Activated B cell treated with CpG ODN at 0.5 μM for 24 hours (primary cell): ENCODE results near the gene TPSAB1. TPM values are rescaled to one million over a fixed set of nuclear protein-coding genes. Genes with fewer than 3 reads are reported as not detected.
"Not testable (repeated sequence)": the region's sequence is repeated elsewhere in the genome, so short reads cannot be mapped to it uniquely, and the experiment has no call there.

Source experiments
- ATAC-seq: fragments of 200-7000 bp; cut with Tn5 transposase; one replicate; pipeline ENCODE4 v1.10.0; 2021; ENCODE audit warnings: low read depth, mild to moderate bottlenecking, moderate library complexity
- CTCF ChIA-PET: fragments of 350-600 bp; sonication (Branson Sonifier 250); formaldehyde crosslinking; loops from one replicate; lab custom pipeline; 2021; ENCODE audit warnings: antibody characterized with exemption; lab: Charles Lee
- POLR2A ChIA-PET: fragments of 350-600 bp; sonication (Branson Sonifier 250); formaldehyde crosslinking; loops from one replicate; lab custom pipeline; 2021; ENCODE audit warnings: antibody characterized with exemption; lab: Charles Lee
- DNase-seq: peaks from one replicate; pipeline ENCODE4 v3.0.0; 2022
- H3K27ac Mint-ChIP-seq: one replicate; pipeline ENCODE4 v1.8.0; 2020; ENCODE audit warnings: mixed read lengths
- H3K27me3 Mint-ChIP-seq: one replicate; pipeline ENCODE4 v1.8.0; 2021; ENCODE audit warnings: mixed read lengths
- H3K36me3 Mint-ChIP-seq: one replicate; pipeline ENCODE4 v1.8.0; 2021; ENCODE audit warnings: low read depth, mixed read lengths
- H3K4me1 Mint-ChIP-seq: one replicate; pipeline ENCODE4 v1.8.0; 2021; ENCODE audit warnings: mixed read lengths
- H3K4me3 Mint-ChIP-seq: one replicate; pipeline ENCODE4 v1.8.0; 2020; ENCODE audit warnings: mild to moderate bottlenecking, mixed read lengths
- H3K9me3 Mint-ChIP-seq: one replicate; pipeline ENCODE4 v1.8.0; 2020; ENCODE audit warnings: mixed read lengths
- CTCF ChIP-seq: fragments of 200-600 bp; IDR thresholded peaks from one replicate; pipeline ENCODE4 v1.8.0; 2022; ENCODE audit warnings: antibody characterized with exemption, mild to moderate bottlenecking
- intact Hi-C: fragments of 100-400 bp; cut with micrococcal nuclease; formaldehyde crosslinking; loops from one replicate; pipeline ENCODE4 v1.15.1; 2024
- total RNA-seq: library from RNA; stranded (reverse); gene quantifications from 2 replicates; pipeline ENCODE4 v1.2.3, GENCODE V29; 2022

TPSAB1 gene
- total RNA-seq, 1 donor from 2014 or later, result not detected

- H3K27ac Mint-ChIP-seq, CTCF ChIA-PET, POLR2A ChIA-PET, H3K4me1 Mint-ChIP-seq, ATAC-seq, H3K4me3 Mint-ChIP-seq, DNase-seq, intact Hi-C loops, H3K36me3 Mint-ChIP-seq, H3K9me3 Mint-ChIP-seq: not testable (repeated sequence)
- H3K27me3 Mint-ChIP-seq, result peaks cover 14% of the 10 kb centered on the region
These were observed 15.9 kb downstream of the TPSAB1 start for GRCh38 chr16:1256296-1256873.

GRCh38 chr16:1256874-1257322, 16.4 kb downstream of the TPSAB1 start:
- CTCF ChIA-PET, result no interaction called here
- no peak for ATAC-seq
- Mint-ChIP-seq H3K4me3 (no peak overlapping the region), H3K27ac (no peak overlapping the region), H3K4me1 (peaks cover 5% of the 10 kb centered on the region), H3K9me3 (no peaks in the 10 kb centered on the region), H3K27me3 (peaks cover 16% of the 10 kb centered on the region), H3K36me3 (no peaks in the 10 kb centered on the region)
- POLR2A ChIA-PET, result no interaction called here
- no peak for DNase-seq
- no peak for TF ChIP-seq CTCF
- intact Hi-C loops, result no loop called here

GRCh38 chr16:1257561-1258224, 17.2 kb downstream of the TPSAB1 start:
- Mint-ChIP-seq H3K36me3 (no peaks in the 10 kb centered on the region), H3K4me1 (peaks cover 5% of the 10 kb centered on the region), H3K27ac (no peak overlapping the region), H3K9me3 (no peaks in the 10 kb centered on the region), H3K4me3 (no peak overlapping the region), H3K27me3 (peaks cover 21% of the 10 kb centered on the region)
- DNase-seq (no peak), ATAC-seq (no peak)
- no peak for TF ChIP-seq CTCF
- intact Hi-C loops, result no loop called here
- CTCF ChIA-PET, result no interaction called here
- POLR2A ChIA-PET, result interaction anchor here (0.6 kb wide), 1 partner anchor 24 kb away, joined by 4 read pairs; no protein-coding TSS in a partner anchor

GRCh38 chr16:1258225-1258600, 17.7 kb downstream of the TPSAB1 start:
- Mint-ChIP-seq H3K4me1 (peaks cover 5% of the 10 kb centered on the region), H3K27ac (no peak overlapping the region), H3K27me3 (peaks cover 21% of the 10 kb centered on the region), H3K4me3 (no peak overlapping the region), H3K36me3 (no peaks in the 10 kb centered on the region), H3K9me3 (no peaks in the 10 kb centered on the region)
- ChIA-PET CTCF (no interaction called here), POLR2A (interaction anchor here (0.6 kb wide), 1 partner anchor 25 kb away, joined by 4 read pairs; no protein-coding TSS in a partner anchor)
- DNase-seq, result no peak
- no peak for TF ChIP-seq CTCF
- no peak for ATAC-seq
- intact Hi-C loops, result no loop called here

- H3K27me3 Mint-ChIP-seq, result peaks cover 21% of the 10 kb centered on the region
- CTCF ChIA-PET, result no interaction called here
- intact Hi-C loops, result no loop called here
- H3K36me3 Mint-ChIP-seq, result no peaks in the 10 kb centered on the region
- POLR2A ChIA-PET, result interaction anchor here (0.6 kb wide), 1 partner anchor 480 kb away, joined by 4 read pairs; no protein-coding TSS in a partner anchor
- H3K4me3 Mint-ChIP-seq, result peak overlapping the region; percentile 44
- H3K9me3 Mint-ChIP-seq, result no peaks in the 10 kb centered on the region
- ATAC-seq (no peak), DNase-seq (no peak)
- peaks cover 5% of the 10 kb centered on the region for H3K4me1 Mint-ChIP-seq
- no peak overlapping the region for H3K27ac Mint-ChIP-seq
- TF ChIP-seq CTCF, result no peak
These were observed 18.6 kb downstream of the TPSAB1 start for GRCh38 chr16:1258906-1259759.
